Activated CD4-positive, alpha-beta memory T cell treated with anti-CD3 and anti-CD28 coated beads, Interleukin-2, amount 10 ng/mL, durations not matched to agents 7 days and 5 days (primary cell): ENCODE data around the gene SNPH. TPM values are rescaled to one million over a fixed set of nuclear protein-coding genes. Genes with fewer than 3 reads are reported as not detected.

Source experiments
- CTCF ChIA-PET: fragments of 350-600 bp; sonication (Branson Sonifier 250); formaldehyde crosslinking; loops from one replicate; lab custom pipeline; 2021; ENCODE audit warnings: antibody characterized with exemption, inconsistent platforms; lab: Charles Lee
- POLR2A ChIA-PET: fragments of 350-600 bp; sonication (Branson Sonifier 250); formaldehyde crosslinking; loops from one replicate; lab custom pipeline; 2021; ENCODE audit warnings: antibody characterized with exemption; lab: Charles Lee
- DNase-seq: peaks from one replicate; pipeline ENCODE4 v3.0.0-alpha.2; 2020
- H3K27ac Mint-ChIP-seq: one replicate; pipeline ENCODE4 v1.8.0; 2021; ENCODE audit warnings: mild to moderate bottlenecking, mixed read lengths
- H3K27me3 Mint-ChIP-seq: one replicate; pipeline ENCODE4 v1.8.0; 2021; ENCODE audit warnings: mixed read lengths
- H3K36me3 Mint-ChIP-seq: one replicate; pipeline ENCODE4 v1.8.0; 2021; ENCODE audit warnings: low read depth, mixed read lengths
- H3K4me1 Mint-ChIP-seq: one replicate; pipeline ENCODE4 v1.8.0; 2021; ENCODE audit warnings: mixed read lengths
- H3K4me3 Mint-ChIP-seq: one replicate; pipeline ENCODE4 v1.8.0; 2021; ENCODE audit warnings: mild to moderate bottlenecking, mixed read lengths
- H3K9me3 Mint-ChIP-seq: one replicate; pipeline ENCODE4 v1.8.0; 2021; ENCODE audit warnings: mixed read lengths
- total RNA-seq, 2 experiments: library from RNA; stranded (reverse); gene quantifications; one replicate each; pipeline ENCODE4 v1.2.3, GENCODE V29; 2021

SNPH gene
- total RNA-seq, 2 experiments from 2014 or later: 2.9 to 3.0 TPM

DNA sequence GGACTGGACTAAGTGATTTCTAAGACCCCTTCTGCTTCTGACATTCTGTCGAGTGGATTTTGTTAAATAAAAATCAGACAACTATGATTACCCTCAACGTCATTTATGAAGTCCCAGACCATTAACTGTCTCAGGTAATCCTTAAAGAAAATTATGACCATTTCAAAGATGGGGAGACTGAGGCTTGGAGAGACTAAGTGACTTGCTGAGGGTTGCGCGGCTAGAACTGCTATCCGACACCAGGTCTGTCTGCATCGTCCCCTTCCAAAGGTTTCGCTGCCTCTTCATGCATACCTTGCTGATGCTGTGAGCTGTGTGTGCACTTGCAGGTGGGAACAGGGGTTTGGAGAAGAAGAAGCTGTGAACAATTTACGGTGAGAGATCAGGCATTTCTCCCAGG is 3.1 kb downstream of the SNPH start:
- Mint-ChIP-seq H3K27me3 (no peaks in the 10 kb centered on the region), H3K36me3 (no peaks in the 10 kb centered on the region), H3K27ac (no peak overlapping the region), H3K4me1 (peaks cover 13% of the 10 kb centered on the region), H3K9me3 (no peaks in the 10 kb centered on the region), H3K4me3 (no peak overlapping the region)
- CTCF ChIA-PET: no interaction called here
- DNase-seq: no peak
- POLR2A ChIA-PET: no interaction called here

DNA sequence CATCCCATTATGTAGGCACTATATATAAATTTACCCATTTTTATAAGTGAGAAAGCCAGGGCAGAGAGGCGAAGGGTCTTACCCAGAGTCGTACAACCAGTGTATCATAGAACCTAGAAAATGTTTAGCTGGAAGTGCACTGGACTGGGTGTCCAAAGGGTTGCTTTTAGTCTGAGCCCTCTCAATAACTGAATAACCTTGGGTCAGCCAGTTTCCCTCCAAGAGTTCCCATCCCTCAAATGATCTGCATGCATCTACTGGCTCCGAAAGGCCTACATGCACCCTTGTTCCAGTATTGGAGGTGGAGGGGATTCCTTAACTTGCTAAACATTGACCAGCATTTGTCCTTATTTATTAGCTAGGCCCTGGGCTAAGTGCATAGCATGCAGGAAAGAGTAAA is 3.8 kb downstream of the SNPH start:
- POLR2A ChIA-PET: no interaction called here

DNA sequence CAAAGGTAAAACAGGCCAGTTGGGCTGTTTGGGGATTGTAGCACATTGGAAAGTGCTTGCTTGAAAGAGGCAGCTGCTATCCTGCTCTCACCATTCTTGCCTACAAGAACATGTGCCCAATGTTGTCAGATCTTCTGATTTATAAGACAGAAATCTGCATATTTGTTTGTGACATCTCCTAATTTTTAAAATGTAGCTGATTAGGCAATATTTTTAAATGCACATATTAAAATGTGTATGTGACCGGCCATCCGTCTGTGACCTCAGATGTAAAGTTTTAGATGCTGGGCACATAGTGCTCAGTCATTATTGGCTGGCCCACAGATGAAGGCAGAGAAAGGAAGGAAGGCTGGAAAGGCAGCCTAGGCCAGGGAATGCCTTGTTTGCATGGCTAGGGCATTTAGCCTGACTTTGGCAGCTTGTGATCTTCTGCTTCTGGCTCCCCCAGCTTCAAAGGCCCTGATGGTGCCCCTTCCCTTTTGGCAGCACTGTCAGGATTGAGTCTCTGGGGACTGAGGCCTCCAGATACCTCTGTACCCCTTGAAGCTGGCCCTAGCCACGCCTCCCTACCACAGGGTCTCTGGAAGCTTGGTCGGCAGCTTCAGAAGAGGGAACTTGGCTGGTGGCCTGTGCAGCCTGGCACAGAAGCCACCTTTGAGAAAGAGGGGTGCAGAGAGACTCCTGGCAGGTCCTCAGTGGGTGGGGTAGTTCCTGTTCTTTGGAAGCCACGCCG is 6.4 kb downstream of the SNPH start:
- Mint-ChIP-seq H3K36me3 (no peaks in the 10 kb centered on the region), H3K4me1 (no peaks in the 10 kb centered on the region), H3K9me3 (no peaks in the 10 kb centered on the region), H3K4me3 (no peak overlapping the region), H3K27ac (no peak overlapping the region), H3K27me3 (no peaks in the 10 kb centered on the region)
- ChIA-PET CTCF (interaction anchor here (0.7 kb wide), 1 partner anchor 8 kb away, joined by 3 read pairs; no protein-coding TSS in a partner anchor), POLR2A (no interaction called here)
- DNase-seq: no peak

More for the DNA sequence above, 3.8 kb downstream of the SNPH start:
- H3K27ac Mint-ChIP-seq: no peak overlapping the region
- H3K4me3 Mint-ChIP-seq: no peak overlapping the region
- H3K36me3 Mint-ChIP-seq: no peaks in the 10 kb centered on the region
- no peaks in the 10 kb centered on the region for H3K9me3 Mint-ChIP-seq
- no peak for DNase-seq
- H3K4me1 Mint-ChIP-seq: peaks cover 12% of the 10 kb centered on the region
- H3K27me3 Mint-ChIP-seq: no peaks in the 10 kb centered on the region
- CTCF ChIA-PET: interaction anchor here (0.9 kb wide), 2 partner anchors 169 to 507 kb away, joined by 3 read pairs; no protein-coding TSS in a partner anchor

DNA sequence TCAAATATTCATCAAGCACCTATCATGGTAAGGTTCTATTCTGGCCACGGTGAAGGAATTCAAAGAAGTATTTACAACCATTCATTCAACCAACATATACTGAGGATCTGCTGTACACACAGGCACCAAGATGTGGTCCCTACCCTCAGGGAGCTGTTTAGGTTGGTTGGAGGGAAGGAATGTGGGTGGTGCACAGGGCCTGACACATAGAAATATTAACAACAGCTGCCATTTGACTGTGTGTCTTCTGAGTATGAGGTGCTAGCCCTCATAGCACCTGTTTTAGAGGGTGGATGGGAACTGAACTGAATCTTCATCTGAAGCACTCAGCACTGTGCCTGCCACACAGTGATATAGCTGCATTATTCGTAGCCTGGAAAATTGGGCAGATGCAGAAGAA is 7.3 kb downstream of the SNPH start:
- POLR2A ChIA-PET: no interaction called here
- Mint-ChIP-seq H3K36me3 (no peaks in the 10 kb centered on the region), H3K27me3 (no peaks in the 10 kb centered on the region), H3K27ac (no peak overlapping the region), H3K9me3 (no peaks in the 10 kb centered on the region), H3K4me1 (no peaks in the 10 kb centered on the region), H3K4me3 (no peak overlapping the region)
- no peak for DNase-seq
- CTCF ChIA-PET: interaction anchor here (0.7 kb wide), 1 partner anchor 9 kb away, joined by 3 read pairs; no protein-coding TSS in a partner anchor

DNA sequence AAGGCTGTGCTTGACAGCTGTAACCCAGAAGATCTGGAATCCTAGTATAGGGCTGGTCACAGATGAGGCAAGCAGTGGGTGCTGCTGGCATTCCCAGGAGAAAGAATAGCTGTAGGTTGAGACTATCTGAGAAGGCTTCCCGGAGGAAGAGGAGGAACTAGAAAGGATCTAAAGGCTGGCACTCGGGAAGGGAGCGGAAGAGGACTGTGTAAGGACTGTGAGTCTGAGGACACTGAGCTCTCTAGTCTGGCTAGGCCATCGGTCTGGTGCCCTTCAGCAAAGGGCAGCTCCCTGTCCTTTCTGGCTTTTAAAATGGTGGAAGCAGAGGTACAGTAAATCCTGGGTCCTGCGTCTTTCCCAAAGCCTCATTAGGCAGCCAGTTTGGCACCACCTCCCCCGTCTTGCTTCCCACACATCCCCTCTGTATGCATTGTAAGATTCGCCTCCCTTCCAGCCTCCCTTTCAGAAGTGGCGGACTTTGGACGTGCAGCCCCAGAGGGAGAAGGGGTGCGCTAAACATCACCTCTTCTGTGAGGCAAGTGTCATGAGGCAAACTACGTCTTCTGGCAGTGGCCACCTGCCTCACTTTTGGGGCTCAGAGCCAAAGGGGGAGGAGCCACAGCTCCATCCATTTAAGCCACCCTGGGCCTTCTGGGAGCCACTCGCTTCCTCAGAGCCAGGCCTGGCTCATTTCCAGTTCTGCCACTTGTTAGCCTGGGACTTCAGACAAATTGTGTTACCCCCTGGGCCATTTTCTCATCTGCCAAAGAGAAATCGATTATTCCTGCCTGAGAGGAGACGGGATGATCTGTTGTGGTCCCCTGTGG is 8.6 kb downstream of the SNPH start:
- Mint-ChIP-seq H3K4me1 (no peaks in the 10 kb centered on the region), H3K27me3 (no peaks in the 10 kb centered on the region), H3K27ac (no peak overlapping the region), H3K36me3 (no peaks in the 10 kb centered on the region), H3K4me3 (no peak overlapping the region), H3K9me3 (no peaks in the 10 kb centered on the region)
- POLR2A ChIA-PET: interaction anchor here (0.6 kb wide), 1 partner anchor 229 kb away, joined by 3 read pairs; no protein-coding TSS in a partner anchor
- no peak for DNase-seq
- CTCF ChIA-PET: interaction anchor here (1.0 kb wide), 1 partner anchor 8 kb away, joined by 3 read pairs; the partner anchor contains the start of gene SNPH

DNA sequence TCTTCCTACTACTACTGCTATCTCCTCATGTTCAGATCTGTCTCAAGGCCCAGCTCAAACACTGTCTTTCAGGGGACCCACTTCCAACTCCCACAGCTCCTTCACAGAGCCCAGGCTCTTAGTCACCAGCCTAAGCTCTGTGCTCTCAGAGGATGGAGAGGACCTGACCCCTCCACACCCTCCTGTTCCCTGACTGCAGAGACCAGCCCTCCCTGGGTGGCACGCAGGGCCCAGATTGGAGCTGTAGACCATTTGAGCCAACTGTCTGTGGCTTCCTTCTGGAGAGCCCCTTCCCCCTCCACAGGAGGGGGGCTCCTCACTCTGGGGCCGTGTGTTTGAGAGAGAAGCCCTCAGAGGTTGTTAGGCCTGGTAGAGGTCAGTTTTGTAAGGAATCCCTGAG is 9.8 kb downstream of the SNPH start:
- no peaks in the 10 kb centered on the region for H3K36me3 Mint-ChIP-seq
- H3K4me1 Mint-ChIP-seq: no peaks in the 10 kb centered on the region
- no peak overlapping the region for H3K27ac Mint-ChIP-seq
- ChIA-PET POLR2A (no interaction called here), CTCF (interaction anchor here (1.0 kb wide), 1 partner anchor 10 kb away, joined by 3 read pairs; the partner anchor contains the start of gene SNPH)
- DNase-seq: no peak
- no peaks in the 10 kb centered on the region for H3K9me3 Mint-ChIP-seq
- H3K27me3 Mint-ChIP-seq: no peaks in the 10 kb centered on the region
- H3K4me3 Mint-ChIP-seq: no peak overlapping the region

DNA sequence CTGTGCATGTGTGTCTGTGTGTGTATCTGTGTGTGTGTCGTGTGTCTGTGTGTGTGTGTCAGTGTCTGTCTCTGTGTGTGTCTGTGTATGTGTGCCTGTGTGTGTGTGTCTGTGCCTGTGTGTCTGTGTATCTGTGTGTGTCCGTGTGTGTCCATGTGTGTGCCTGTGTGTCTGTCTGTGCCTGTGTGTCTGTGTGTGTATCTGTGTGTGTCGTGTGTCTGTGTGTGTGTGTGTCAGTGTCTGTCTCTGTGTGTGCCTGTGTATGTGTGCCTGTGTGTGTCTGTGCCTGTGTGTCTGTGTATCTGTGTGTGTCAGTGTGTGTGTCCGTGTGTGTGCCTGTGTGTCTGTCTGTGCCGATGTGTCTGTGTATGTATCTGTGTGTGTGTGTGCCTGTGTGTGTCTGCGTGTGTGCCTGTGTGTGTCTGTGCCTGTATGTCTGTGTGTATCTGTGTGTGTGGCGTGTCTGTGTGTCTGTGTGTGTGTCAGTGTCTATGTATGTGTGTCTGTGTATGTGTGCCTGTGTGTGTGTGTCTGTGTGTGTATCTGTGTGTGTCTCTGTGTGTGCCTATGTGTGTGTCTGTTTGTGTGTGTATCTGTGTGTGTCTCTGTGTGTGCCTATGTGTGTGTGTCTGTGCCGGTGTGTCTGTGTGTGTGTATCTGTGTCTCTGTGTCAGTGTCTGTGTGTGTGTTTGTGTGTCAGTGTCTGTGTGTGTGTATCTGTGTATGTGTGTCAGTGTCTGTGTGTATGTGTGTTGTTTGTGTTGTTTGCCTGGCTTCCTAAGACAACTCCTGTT is 11.6 kb downstream of the SNPH start:
- Mint-ChIP-seq H3K27ac (no peak overlapping the region), H3K4me3 (no peak overlapping the region), H3K4me1 (no peaks in the 10 kb centered on the region), H3K36me3 (no peaks in the 10 kb centered on the region), H3K27me3 (no peaks in the 10 kb centered on the region), H3K9me3 (no peaks in the 10 kb centered on the region)
- ChIA-PET CTCF (no interaction called here), POLR2A (no interaction called here)
- no peak for DNase-seq

DNA sequence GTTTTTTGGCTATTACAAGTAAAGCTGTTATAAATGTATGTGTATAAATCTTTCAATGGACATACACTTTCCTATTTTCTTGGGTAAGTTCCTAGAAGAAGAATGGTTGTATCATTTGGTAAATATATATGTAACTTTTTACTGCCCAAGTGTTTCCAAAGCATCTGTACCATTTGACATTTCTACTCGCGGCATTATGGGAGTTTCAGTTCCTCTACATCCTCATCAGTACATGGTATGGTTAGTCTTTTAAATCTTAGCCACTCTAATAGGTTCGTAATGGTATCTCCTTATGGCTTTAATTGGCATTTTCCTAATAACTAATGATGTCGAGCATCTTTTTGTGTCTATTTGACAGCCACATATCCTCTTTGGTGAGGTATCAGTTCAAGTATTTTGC is 12.9 kb downstream of the SNPH start:
- H3K27ac Mint-ChIP-seq: no peak overlapping the region
- H3K36me3 Mint-ChIP-seq: no peaks in the 10 kb centered on the region
- no peaks in the 10 kb centered on the region for H3K27me3 Mint-ChIP-seq
- ChIA-PET CTCF (no interaction called here), POLR2A (no interaction called here)
- H3K4me3 Mint-ChIP-seq: no peak overlapping the region
- no peak for DNase-seq
- H3K4me1 Mint-ChIP-seq: no peaks in the 10 kb centered on the region
- H3K9me3 Mint-ChIP-seq: no peaks in the 10 kb centered on the region

DNA sequence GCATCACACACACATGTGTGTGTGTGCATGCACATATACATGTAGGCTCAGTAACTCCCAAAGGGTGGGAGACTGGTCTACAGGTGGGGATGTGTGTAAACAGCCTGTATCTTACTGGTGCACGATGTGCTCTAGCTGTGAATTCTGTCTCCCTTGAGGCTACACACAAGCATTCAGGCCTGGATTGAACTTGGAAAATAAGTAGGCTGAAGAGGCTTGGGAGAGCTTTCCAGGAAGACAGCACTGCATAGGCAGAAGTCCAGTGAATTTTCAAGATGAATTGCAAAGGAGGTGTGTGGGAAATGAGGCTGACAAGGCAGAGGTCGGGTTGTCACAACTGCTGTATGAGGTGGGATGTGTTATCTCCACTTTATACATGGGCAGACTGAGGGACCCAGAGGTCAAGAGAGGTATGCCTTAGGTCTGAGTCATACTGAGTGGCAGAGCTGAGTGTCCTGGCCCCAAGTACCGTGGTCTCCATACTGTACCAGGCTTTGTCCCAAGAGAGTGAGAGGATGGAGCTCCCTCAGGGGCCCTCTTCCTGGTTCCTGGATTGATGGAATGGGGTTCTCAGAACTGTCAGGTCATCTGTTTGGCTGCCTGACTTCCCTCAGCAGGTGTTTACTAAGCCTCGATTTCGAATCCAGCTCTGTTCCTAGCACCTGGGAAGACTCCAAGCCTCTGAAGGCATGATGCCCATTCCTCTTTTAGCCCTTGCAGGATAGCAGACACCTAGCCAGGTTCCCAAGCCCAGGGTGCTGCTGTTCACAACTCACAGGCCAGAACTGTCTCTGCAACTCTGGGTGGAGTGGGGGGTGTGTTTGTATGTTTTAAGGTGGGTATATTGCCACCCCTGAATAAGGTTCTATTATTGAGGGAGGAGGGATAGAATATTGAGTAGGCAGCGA is 14.4 kb downstream of the SNPH start:
- DNase-seq: no peak
- Mint-ChIP-seq H3K36me3 (no peaks in the 10 kb centered on the region), H3K27me3 (no peaks in the 10 kb centered on the region), H3K4me3 (no peak overlapping the region), H3K4me1 (no peaks in the 10 kb centered on the region), H3K27ac (no peak overlapping the region), H3K9me3 (no peaks in the 10 kb centered on the region)
- ChIA-PET POLR2A (no interaction called here), CTCF (interaction anchor here (0.7 kb wide), 1 partner anchor 18 kb away, joined by 3 read pairs; no protein-coding TSS in a partner anchor)

DNA sequence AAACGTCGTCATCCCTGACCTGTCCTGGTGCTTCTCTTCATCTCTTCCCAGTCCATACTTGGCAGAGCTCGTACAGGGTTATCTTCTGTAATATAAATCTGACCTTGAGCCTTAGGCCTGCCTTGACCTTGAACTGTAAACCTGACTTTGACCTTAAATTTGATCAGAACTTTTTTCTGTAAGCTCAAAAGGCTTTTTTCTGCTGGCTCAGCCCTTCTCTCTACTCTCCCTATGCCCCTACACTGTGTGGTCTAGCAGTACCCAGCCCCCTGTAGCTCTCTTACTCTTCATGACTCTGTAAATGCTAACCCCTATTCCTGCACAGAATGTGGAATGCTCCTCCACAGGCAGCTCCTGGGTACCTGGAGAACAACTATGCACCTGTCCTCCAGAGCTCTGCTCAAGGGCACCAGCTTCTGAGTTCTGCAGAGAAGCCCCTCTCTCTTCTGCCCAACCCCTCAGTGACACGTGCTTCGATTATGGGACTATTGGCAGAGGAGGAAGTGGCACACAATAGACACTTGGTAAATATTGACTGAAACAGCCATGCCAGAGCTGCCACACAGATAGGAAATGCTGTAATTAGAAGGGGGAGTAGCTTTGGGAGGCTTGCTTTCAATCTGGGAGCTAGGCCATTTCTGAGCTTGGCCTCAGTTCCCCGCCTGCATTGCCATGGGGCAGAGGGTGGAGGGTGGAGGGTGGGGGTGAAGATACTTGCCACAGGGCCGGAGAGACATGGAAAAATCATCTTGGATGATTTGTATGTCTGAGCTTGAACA is 15.4 kb downstream of the SNPH start:
- H3K36me3 Mint-ChIP-seq: no peaks in the 10 kb centered on the region
- no peak overlapping the region for H3K27ac Mint-ChIP-seq
- H3K4me1 Mint-ChIP-seq: peaks cover 5% of the 10 kb centered on the region
- no peak for DNase-seq
- ChIA-PET CTCF (no interaction called here), POLR2A (no interaction called here)
- no peak overlapping the region for H3K4me3 Mint-ChIP-seq
- H3K9me3 Mint-ChIP-seq: no peaks in the 10 kb centered on the region
- H3K27me3 Mint-ChIP-seq: no peaks in the 10 kb centered on the region

DNA sequence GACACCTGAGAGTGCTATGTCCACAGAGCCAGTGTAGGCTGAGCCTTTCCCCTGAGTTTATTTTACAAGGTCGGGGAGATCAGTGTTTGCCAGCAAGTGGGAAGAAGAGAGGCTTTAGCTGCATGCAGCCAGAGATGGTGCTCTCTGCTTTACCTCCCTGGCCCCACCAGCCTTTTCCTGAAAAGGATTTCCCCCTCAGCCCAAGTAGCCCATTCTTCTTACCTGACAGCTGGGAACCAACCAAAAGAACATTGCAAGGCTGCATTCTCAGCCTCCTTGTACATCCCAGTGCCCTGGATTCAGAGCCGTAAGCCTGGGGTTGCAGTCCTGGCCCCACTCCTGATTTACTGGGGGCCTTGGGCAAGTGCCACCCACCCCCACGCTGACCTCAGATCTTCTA is 16.9 kb downstream of the SNPH start:
- H3K9me3 Mint-ChIP-seq: no peaks in the 10 kb centered on the region
- peaks cover 18% of the 10 kb centered on the region for H3K4me1 Mint-ChIP-seq
- H3K27me3 Mint-ChIP-seq: no peaks in the 10 kb centered on the region
- CTCF ChIA-PET: no interaction called here
- no peak overlapping the region for H3K27ac Mint-ChIP-seq
- POLR2A ChIA-PET: interaction anchor here (1.6 to 1.7 kb wide), 2 partner anchors 10 to 18 kb away, joined by 3 to 4 read pairs; no protein-coding TSS in a partner anchor
- no peak for DNase-seq
- no peak overlapping the region for H3K4me3 Mint-ChIP-seq
- no peaks in the 10 kb centered on the region for H3K36me3 Mint-ChIP-seq
